Measurements from ENCODE around the gene TTLL11. TPM values are rescaled to one million over a fixed set of nuclear protein-coding genes. Genes with fewer than 3 reads are reported as not detected.

TTLL11 gene
- total RNA-seq, 2 experiments from 2014 or later, result 3.3 to 6.9 TPM

DNA sequence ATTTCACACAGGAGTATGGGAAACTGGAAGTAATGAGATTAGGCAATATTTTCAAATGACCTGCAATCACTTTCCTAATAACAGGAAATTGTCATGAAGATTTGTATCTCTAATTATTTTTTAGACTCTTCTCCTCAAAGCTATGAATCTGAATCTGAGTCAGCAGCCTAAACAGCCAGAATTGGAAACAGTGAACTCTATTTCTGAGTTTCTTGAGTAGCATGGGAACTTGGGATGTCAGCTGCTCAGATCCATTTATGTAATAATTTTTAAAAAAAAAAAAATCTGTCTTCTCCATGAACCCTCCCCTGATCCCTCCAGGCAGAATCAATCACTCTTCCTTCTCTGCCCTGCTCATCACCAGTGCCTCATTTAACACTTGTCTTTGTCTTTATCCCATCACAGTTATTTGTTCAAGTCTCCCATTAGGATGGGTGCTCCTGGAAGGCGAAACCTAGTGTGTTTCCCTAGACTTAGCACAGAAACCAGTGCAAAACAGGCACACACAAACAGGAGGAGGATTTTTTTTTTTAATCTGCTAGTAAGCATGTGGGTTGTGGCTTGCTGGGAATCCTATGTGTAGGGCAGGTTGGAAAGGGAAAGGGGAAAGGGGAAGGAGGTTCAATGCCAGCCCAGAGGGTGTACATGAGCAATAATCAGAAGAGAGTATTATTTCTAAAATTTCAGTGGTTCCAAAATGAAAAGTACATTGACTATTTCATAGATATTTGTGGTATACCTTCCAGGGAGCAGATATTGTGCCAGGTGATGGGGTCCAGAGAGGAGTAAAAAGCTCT, 186.8 kb downstream of the TTLL11 start:
- no peak overlapping the region for H2AFZ ChIP-seq (ENCODE audit: low read length)
- no TSS peak for BruUV-seq (replicated peaks)
- H3K27ac ChIP-seq (ENCODE audit: low read depth, low read length, poor library complexity, severe bottlenecking), result no peak overlapping the region
- peaks cover 15% of the 10 kb centered on the region for H3K4me1 ChIP-seq (ENCODE audit: insufficient read depth, low read length, poor library complexity, severe bottlenecking)
- no peaks in the 10 kb centered on the region for H3K9me2 ChIP-seq (ENCODE audit: insufficient read depth, low read length)
- TF ChIP-seq, protein P1, sequence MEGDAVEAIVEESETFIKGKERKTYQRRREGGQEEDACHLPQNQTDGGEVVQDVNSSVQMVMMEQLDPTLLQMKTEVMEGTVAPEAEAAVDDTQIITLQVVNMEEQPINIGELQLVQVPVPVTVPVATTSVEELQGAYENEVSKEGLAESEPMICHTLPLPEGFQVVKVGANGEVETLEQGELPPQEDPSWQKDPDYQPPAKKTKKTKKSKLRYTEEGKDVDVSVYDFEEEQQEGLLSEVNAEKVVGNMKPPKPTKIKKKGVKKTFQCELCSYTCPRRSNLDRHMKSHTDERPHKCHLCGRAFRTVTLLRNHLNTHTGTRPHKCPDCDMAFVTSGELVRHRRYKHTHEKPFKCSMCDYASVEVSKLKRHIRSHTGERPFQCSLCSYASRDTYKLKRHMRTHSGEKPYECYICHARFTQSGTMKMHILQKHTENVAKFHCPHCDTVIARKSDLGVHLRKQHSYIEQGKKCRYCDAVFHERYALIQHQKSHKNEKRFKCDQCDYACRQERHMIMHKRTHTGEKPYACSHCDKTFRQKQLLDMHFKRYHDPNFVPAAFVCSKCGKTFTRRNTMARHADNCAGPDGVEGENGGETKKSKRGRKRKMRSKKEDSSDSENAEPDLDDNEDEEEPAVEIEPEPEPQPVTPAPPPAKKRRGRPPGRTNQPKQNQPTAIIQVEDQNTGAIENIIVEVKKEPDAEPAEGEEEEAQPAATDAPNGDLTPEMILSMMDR (conservative IDR thresholded peaks at IDR 0.05; ENCODE audit: low read length), result no peak
- no peak for TF ChIP-seq EZH2phosphoT487 (IDR thresholded peaks at IDR 0.05; ENCODE audit: borderline replicate concordance, low read depth, low read length)
- ChIA-PET CTCF (ENCODE audit: unreplicated experiment) (no interaction called here), POLR2A (interaction anchor here (1.1 kb wide), 1 partner anchor 17 kb away, joined by 4 read pairs; no protein-coding TSS in a partner anchor)
- H3K9me3 ChIP-seq (ENCODE audit: low read length), result no peaks in the 10 kb centered on the region; the same call in 1 of the 2 replicates
- H3K36me3 ChIP-seq (ENCODE audit: insufficient read depth, low read length), result no peaks in the 10 kb centered on the region; the same call in 1 of the 2 replicates
- intact Hi-C loops (cut with micrococcal nuclease; ENCODE audit: unreplicated experiment), result no loop called here
- H4K20me1 ChIP-seq (ENCODE audit: insufficient read depth, low read length), result no peaks in the 10 kb centered on the region
- no peaks in the 10 kb centered on the region for H3K79me2 ChIP-seq (ENCODE audit: insufficient read depth, low read depth, low read length)
- H3K4me2 ChIP-seq (ENCODE audit: low read length), result no peak overlapping the region
- no peak overlapping the region for H3K4me3 ChIP-seq (ENCODE audit: low read depth, low read length, poor library complexity, severe bottlenecking)
- no peak for DNase-seq (ENCODE audit: low spot score)

DNA sequence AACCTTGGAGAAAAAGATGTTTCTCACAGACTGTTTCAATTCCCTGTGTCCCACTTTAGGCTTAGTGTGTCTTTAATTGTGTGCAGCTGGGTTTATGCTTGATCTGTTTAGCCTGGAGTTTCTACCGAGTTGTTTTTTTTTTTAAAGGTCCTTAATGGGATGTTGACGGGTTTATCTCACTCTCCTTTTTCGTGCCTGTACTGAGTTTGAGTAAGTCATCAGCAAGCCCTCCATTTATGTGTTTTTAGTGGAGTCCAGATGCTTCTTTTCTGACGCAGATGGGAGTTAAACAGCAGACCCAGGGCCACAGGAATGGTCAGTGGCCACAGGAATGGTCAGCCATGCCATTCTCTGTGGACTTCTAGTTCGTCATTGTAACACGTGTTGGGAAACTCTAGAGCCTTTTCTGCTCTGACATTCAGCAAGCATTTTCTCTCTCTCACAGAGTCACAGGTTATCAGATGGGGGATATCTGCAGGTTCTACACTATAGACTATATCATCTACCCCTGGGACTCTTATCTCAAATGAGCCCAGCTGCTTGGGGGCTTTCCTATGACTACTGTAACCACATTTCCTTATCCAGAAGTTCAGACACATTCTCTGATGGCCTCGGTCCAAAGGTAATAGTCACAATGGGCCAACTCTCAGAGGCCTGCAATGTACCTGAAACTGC, 190.5 kb downstream of the TTLL11 start:
- DNase-seq (ENCODE audit: low spot score), result no peak
- H2AFZ ChIP-seq (ENCODE audit: low read length), result peak overlapping the region; percentile 38; the same call in 1 of the 2 replicates
- H3K27ac ChIP-seq (ENCODE audit: low read depth, low read length, poor library complexity, severe bottlenecking), result no peak overlapping the region
- no peaks in the 10 kb centered on the region; the same call in 1 of the 2 replicates for H3K36me3 ChIP-seq (ENCODE audit: insufficient read depth, low read length)
- no peaks in the 10 kb centered on the region for H3K9me2 ChIP-seq (ENCODE audit: insufficient read depth, low read length)
- no peak overlapping the region for H3K4me3 ChIP-seq (ENCODE audit: low read depth, low read length, poor library complexity, severe bottlenecking)
- no peaks in the 10 kb centered on the region for H3K79me2 ChIP-seq (ENCODE audit: insufficient read depth, low read depth, low read length)
- ChIA-PET POLR2A (interaction anchor here (1.1 kb wide), 1 partner anchor 19 kb away, joined by 4 read pairs; no protein-coding TSS in a partner anchor), CTCF (ENCODE audit: unreplicated experiment) (no interaction called here)
- intact Hi-C loops (cut with micrococcal nuclease; ENCODE audit: unreplicated experiment), result no loop called here
- H3K9me3 ChIP-seq (ENCODE audit: low read length), result peaks cover 15% of the 10 kb centered on the region
- H4K20me1 ChIP-seq (ENCODE audit: insufficient read depth, low read length), result no peaks in the 10 kb centered on the region
- TF ChIP-seq EZH2phosphoT487 (IDR thresholded peaks at IDR 0.05; ENCODE audit: borderline replicate concordance, low read depth, low read length), result no peak
- TF ChIP-seq, protein P1 (conservative IDR thresholded peaks at IDR 0.05; ENCODE audit: low read length), result no peak
- H3K4me2 ChIP-seq (ENCODE audit: low read length), result peak overlapping the region; percentile 23; the same call in 1 of the 2 replicates
- BruUV-seq (replicated peaks), result no TSS peak
- peaks cover 22% of the 10 kb centered on the region for H3K4me1 ChIP-seq (ENCODE audit: insufficient read depth, low read length, poor library complexity, severe bottlenecking)
